GM18498 (cell line): ENCODE data around the gene MYH1.
"Not testable (repeated sequence)": the region's sequence is repeated elsewhere in the genome, so short reads cannot be mapped to it uniquely, and the experiment has no call there.

Experiments
- ATAC-seq: cut with Tn5 transposase; IDR thresholded peaks from one replicate; pipeline ENCODE4 v1.9.1; 2021; ENCODE audit warnings: mild to moderate bottlenecking, moderate library complexity; ENCODE audit not compliant: unreplicated experiment

MYH1 gene

GRCh38 chr17:10518271-10519037, at the start of gene MYH1:
Gene MYH1 (minus strand): TSS chr17:10518542. CDS start chr17:10516642, 1,900 bp downstream.
- ATAC-seq, result no peak

- ATAC-seq, result no peak
Observed at GRCh38 chr17:10563991-10564660, 45.8 kb upstream of the MYH1 start.

GRCh38 chr17:10558049-10558448, 39.7 kb upstream of the MYH1 start:
- ATAC-seq, result no peak

- no peak for ATAC-seq
Observed at GRCh38 chr17:10557422-10557821, 39.1 kb upstream of the MYH1 start.

DNA sequence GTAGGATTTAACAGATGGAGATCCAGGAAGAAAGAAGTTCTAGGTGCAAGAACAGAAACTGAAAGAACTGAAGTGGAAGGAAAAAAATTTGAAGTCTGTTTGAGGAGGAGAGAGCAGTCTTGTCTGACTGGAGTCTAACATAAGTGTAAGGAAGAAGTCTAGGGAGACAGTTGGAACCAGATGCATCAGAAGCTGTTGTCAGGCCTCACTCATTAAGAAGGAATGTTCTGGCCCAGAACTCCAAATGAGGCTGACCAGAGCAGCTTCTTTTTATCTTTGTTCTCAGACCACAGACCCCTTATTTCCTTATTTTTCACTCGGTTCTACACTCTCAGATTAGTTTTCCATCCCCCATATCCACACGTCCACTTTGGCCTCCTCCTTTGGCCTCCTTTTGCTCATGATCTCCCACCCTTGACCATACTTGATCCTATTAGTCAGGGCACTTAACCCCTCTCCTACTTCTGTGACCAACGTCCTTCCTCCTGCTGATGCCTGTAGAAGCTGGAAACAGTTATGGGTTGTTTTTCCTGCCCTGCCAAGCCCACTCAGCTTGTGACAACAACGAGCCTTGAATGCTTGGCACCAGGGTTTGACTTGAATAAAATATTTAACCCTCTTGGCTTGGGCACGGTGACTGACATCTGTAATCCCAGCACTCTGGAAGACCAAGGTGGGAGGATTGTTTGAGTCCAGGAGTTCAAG, 38.1 kb upstream of the MYH1 start:
- ATAC-seq, result no peak

DNA sequence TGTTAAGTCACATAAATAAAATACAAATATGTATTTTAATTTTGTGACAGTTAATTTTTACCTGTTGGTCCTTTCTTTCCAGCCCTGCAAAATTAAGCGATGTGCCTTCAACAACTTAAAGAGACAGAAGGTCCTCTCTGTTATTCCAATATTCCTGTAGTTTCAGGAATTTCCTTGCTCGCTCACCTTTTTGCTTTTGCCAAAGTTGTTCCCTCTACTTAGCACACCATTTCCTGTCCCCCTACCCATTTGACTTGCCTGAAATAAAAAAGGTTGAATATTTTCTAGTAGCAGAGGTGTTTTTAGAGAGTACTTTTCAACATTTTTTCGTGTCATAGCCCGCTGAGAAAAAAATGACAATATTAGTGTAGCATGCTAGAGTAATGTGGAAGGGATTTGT, 31.7 kb upstream of the MYH1 start:
- no peak for ATAC-seq

- no peak for ATAC-seq
Observed at GRCh38 chr17:10549096-10549842, 30.9 kb upstream of the MYH1 start, which contains the start of gene MYH2. Gene MYH2 (minus strand): TSS chr17:10549658. CDS start chr17:10547920, 1,738 bp downstream.

DNA sequence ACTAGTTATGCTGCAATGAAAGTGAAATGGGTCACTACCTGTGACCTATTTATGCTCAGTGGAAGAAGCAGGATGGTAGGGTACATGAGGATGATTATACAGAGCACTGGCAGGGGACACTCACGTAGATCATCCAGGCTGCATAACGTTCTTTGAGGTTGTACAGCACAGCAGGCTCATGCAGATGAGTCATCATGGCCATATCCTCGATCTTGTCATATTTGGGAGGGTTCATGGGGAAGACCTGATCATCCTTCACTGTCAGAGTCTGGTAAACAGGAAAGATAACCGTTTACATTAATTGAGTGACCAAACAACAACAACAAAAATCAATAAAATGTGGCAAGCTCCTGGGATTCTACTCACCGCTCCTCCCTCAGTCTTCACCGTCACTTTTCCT, 29.0 kb upstream of the MYH1 start:
- ATAC-seq, result no peak

- not testable (repeated sequence) for ATAC-seq
Observed at GRCh38 chr17:10543486-10543885, 25.1 kb upstream of the MYH1 start.

- not testable (repeated sequence) for ATAC-seq
Observed at GRCh38 chr17:10541179-10541578, 22.8 kb upstream of the MYH1 start.

- no peak for ATAC-seq
Observed at GRCh38 chr17:10532026-10532425, 13.7 kb upstream of the MYH1 start.

- ATAC-seq, result no peak
Observed at GRCh38 chr17:10527419-10527818, 9.1 kb upstream of the MYH1 start.

GRCh38 chr17:10526517-10526916, 8.2 kb upstream of the MYH1 start:
- no peak for ATAC-seq

- ATAC-seq, result no peak
Observed at GRCh38 chr17:10523064-10523463, 4.7 kb upstream of the MYH1 start.

DNA sequence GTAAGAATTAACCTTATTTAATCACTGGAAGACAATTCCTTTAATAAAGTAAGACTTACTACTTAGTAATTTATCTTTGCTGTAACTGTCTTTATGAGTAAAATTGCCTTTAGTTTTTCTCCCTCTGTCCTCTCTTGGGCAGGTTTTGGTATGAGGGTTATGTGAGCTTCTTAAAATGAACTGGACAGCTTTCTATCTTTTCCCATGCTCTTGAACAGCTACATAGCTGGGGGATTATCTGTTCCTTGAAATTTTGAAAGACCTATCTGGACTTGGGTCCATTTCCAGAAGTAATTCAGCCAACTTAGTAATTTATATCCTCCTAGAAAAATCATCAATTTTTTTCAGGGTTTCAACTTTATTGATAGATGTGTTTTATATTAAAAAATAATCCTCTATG, 3.6 kb upstream of the MYH1 start:
- no peak for ATAC-seq

DNA sequence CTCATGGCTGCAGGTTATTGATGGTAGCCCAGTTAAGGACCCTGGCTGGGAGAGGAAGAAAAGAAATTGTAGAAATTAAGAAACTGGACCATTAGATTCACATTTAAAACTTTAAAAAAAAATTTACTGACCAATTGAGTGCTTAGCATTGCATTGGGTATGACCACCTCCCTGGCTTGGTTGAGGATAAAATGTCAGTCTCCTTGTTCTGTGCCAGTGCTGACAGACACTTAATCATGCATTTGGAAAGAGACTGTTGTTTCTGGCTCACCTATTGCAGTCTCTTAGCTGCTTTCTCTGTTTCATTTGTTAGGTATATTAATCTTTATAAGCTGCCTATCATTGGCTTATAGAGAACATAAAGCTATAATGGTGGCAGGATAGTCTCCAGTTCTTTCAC, 1.7 kb downstream of the MYH1 start:
- ATAC-seq, result no peak

DNA sequence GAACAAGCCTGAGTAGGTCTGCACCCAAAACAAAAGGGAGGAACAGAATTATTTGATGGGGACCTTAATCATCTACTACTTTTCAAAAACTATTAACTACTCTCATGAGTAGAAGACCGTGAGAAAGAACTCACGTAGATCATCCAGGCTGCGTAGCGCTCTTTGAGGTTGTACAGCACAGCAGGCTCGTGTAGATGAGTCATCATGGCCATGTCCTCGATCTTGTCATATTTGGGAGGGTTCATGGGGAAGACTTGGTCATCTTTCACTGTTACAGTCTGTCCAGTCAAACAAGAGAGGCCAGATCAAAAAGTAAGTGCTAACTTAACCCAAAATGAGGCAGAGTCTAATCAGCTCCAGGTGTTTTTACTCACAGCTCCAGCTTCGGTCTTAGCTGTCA, 2.3 kb downstream of the MYH1 start:
- no peak for ATAC-seq

GRCh38 chr17:10513299-10514067, 4.9 kb downstream of the MYH1 start:
- no peak for ATAC-seq

DNA sequence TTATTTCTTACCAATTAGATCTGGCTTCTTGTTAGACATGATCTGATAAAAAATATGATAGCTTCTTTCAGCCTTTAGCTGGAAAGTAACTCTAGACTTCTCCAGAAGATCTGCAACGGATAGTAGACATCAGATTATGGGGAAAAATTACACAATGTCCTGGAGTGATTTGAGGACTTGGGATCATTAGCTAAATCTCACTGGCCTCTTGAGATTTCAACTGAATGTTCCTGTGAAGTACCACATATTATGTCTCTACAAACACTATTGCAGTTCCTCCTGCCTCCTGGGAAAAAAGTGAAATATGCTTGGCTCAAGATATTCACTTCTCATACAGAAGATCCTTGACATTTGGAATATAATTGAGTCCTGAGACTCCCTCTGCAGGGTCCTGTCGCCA, 5.5 kb downstream of the MYH1 start:
- no peak for ATAC-seq

DNA sequence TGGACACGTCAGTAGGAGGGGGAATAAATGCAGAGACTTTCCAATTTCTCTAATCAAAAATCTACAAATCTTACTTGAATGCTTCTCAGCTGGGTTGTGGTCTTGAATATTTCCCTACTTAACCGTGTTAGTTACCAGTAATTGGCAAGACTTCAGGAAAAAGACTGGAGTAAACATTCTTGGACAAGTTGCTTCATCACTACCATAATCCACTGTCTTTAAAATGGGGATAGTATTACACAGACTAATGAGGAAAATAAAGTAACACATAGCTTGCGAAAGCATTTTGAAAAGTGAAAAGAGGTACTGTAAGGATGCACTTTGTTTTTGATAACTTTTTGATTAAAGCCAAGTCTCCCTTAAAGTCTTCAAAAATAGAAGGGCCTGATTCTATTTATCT, 18.4 kb downstream of the MYH1 start:
- ATAC-seq, result no peak
